OCI-LY7 (cell line): ENCODE measurements around the gene PNPT1.

Source experiments
- CTCF ChIP-seq: fragments of 200-600 bp; sonication (generic); conservative IDR thresholded peaks from 2 replicates; pipeline ENCODE4 v1.5.1; 2014; ENCODE audit warnings: mild to moderate bottlenecking, antibody characterized with exemption, low read length, moderate library complexity, mixed read lengths
- EZH2phosphoT487 ChIP-seq: fragments of 200-600 bp; sonication (generic); IDR thresholded peaks from 2 replicates; pipeline ENCODE4 v1.6.1; 2018; ENCODE audit warnings: low read depth, borderline replicate concordance, mild to moderate bottlenecking, mixed run types, antibody characterized with exemption, low read length, moderate library complexity, mixed read lengths

GRCh38 chr2:55733335-55733734 lies 39.7 kb upstream of the PNPT1 start:
- no peak for TF ChIP-seq CTCF
- no peak for TF ChIP-seq EZH2phosphoT487
